Erythroblast (primary cell): Measurements from ENCODE around the gene FAM76A.
A peak's percentile ranks its signal among the peaks of the same experiment; 100 is the strongest.

Source experiments
- DNase-seq, 2 experiments: peaks; one replicate each; lab custom pipeline; 2025; lab: John Stamatoyannopoulos, UW
- GATA1 ChIP-seq: IDR thresholded peaks from 2 replicates; pipeline ENCODE4 v1.6.1; 2011; ENCODE audit warnings: low read depth, mild to moderate bottlenecking, control low read depth, low read length, moderate library complexity
- POLR2A ChIP-seq: IDR thresholded peaks from 2 replicates; pipeline ENCODE4 v1.6.1; 2011; ENCODE audit warnings: mild to moderate bottlenecking, low read length

The FAM76A gene

GRCh38 chr1:27710574-27710973, 15.2 kb upstream of the FAM76A start:
- DNase-seq: no peak
- TF ChIP-seq POLR2A (no peak), GATA1 (no peak)

GRCh38 chr1:27713139-27713725, 12.5 kb upstream of the FAM76A start:
- TF ChIP-seq GATA1 (no peak), POLR2A (no peak)
- no peak for DNase-seq

DNA sequence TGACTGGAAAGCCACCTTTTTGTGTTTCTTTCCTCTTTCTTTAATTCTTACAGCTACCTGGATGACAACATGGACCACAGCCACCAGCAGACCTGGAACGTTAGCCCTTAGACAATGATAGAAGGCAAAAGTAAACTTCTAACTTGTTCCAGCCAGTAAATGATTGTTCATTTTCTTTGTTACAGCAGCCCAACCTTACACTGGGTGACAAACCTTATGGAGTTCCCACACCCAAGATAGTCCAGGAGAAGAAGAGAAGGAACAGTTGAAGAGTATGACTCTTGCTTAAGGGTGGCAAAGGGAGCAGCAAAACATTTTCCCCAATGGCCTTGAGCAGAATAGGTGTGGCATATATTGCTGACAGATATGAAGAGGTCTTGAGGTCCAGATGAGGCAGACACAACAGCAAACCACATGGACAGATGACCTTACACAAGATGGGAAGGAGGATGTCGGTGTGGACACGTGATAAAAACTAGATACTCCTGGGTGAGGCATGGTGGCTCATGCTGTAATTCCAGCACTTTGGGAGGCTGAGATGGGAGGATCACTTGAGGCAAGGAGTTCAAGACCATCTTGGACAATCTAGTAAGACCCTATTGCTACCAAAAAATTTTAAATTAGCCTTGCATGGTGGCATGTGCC, 11.8 kb upstream of the FAM76A start:
- no peak for DNase-seq
- TF ChIP-seq POLR2A (no peak), GATA1 (no peak)

DNA sequence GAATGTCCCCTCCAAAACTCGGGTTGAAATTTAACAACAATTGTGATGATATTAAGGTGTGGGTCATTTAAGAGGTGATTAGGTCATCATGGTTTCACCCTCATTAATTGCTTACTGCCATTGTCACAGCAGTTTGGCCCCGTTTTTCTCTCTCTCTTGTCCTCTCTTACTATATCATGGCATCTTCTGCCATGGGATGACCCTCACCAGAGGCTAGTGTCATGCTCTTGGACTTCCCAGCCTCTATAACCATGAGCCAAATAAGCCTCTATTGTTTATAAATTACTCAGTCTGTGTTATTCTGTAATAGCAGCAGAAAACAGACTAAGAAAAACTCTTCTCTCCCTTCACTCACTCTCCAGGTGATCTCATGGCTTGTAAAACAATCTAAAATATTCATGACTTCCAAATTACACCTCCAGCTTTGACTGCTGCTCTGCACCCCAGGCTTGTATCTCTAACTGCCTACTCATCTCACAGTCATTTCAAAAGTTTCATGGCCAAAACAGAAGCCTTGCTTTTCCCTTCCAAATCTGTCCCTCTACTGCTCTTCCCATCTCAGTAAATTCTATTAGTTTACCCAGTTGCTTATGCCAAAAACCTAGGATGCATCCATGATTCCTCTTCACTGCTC, 9.4 kb upstream of the FAM76A start:
- TF ChIP-seq GATA1 (no peak), POLR2A (no peak)
- DNase-seq: no peak

GRCh38 chr1:27719286-27720251, 6.2 kb upstream of the FAM76A start:
- no peak for DNase-seq
- TF ChIP-seq POLR2A (no peak), GATA1 (no peak)

DNA sequence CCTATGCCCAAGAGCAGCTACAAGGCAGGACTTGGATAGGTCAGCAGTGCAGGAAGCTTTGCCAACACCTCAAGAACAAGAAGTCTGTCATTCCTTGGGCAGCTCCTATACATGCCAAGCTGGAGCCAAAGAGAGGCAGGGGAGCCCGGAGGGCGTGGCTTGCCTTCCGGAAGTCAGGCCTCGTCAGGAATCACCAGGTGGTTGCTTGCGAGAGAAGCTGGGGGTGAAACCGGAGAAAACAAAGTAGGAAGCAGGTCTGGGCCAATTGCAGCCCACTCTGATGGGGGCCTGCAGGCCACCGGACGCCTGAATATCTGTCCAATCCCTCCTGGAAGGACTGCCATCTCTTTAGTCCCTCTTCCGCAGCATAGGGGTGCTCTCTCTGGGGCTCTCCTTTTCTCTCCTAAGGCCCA, 794 bp upstream of the FAM76A start:
- TF ChIP-seq POLR2A: no peak
- TF ChIP-seq GATA1: no peak
- DNase-seq: peak in 1 of 2 experiments; percentile 34

DNA sequence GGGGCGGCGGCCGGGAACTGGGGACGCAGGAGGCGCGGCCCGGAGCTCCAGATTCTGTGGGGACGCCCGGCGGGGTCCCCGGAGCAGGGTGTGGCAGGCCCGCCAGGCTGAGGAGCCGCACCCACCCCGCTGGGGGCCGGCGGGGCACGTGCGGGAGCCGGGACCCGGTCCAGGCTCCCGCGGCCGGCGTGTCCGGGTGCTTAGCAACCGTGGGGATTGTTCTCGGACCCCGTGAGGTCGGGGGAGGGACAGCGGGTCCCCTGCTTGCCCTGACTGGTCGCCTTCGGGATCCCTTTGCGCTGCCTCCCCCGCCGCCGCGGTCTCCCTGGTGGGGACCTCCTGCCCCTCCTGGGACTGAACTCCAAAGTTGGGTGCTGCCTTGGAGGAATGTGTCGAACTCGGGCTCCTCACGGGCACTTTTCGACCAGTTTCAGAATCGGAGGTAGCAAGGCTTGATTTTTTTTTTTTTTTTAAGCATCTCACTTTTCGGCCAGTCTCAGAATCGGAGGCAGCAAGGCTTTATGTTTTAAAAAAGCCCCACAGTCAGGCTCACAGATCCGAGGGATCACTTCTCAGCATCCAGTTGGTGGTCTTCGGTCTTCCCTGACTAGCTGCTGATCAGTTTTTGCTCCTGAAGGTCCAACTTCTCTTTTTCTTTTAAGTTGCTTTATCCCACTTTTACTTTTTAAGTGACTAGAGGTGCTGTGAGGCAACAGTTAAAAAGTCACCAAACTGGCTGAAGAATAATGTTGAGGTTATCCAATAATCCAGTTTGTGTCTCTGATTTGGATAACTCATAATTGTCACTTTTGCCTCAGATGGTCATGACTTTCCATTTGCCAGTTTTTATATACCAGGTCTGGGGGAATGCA, 648 bp downstream of the FAM76A start:
- peak in 1 of 2 experiments; percentile 52 for DNase-seq
- TF ChIP-seq GATA1 (no peak), POLR2A (peak; percentile 45)

GRCh38 chr1:27727126-27727525, 1.4 kb downstream of the FAM76A start:
- peak in 1 of 2 experiments; percentile 41 for DNase-seq
- TF ChIP-seq POLR2A (no peak), GATA1 (no peak)

DNA sequence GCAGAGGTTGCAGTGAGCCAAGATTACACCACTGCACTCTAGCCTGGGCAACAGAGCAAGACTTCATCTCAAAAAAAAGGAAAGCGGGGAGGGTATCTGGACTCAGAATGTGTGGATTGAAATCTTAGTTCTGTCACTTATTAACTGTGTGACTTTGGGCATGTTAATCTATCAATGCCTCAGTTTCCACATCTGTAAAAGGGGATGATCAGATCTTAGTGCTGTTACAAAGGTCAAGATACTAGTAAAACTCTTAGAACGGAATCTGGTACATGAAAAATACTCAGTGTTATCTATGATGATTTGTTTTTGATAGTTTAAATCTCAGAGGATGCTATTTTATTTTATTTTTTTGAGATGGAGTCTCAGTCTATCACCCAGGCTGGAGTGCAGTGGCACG, 10.5 kb downstream of the FAM76A start:
- TF ChIP-seq POLR2A (no peak), GATA1 (no peak)
- DNase-seq: no peak

DNA sequence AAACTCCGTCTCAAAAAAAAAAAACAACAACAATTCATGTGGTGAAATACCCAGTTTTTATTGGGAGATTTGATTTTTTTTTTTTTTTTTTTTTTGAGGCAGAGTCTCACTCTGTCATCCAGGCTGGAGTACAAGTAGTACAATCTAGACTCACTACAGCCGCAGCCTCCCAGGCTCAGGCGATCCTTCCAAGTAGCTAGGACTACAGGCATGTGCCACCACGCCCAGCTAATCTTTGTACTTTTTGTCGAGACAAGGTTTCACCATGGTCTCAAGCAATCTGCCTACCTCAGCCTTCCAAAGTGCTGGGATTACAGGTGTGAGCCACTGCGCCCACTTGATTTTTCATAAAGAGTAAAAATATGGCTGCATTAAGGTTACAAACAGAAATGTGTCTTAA, 15.4 kb downstream of the FAM76A start:
- TF ChIP-seq POLR2A (no peak), GATA1 (no peak)
- no peak for DNase-seq

DNA sequence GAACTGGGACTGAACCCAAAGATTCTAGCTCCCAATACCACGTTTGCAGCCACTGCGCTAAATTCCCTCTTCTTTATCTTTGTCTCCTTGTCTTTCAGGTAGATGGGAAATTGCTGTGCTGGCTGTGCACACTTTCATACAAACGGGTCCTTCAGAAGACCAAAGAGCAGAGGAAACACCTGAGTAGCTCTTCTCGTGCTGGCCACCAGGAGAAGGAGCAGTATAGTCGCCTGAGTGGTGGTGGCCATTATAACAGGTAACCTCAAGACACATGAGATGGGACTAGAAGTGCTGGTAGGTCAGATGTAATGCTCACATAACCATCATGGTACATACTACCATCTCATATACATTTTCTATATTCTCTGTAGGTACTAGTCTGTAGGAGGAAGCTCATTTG, 18.8 kb downstream of the FAM76A start:
- TF ChIP-seq POLR2A: no peak
- DNase-seq: no peak

- TF ChIP-seq POLR2A (no peak), GATA1 (no peak)
- no peak for DNase-seq
Measured at GRCh38 chr1:27745466-27745865, 19.7 kb downstream of the FAM76A start.

DNA sequence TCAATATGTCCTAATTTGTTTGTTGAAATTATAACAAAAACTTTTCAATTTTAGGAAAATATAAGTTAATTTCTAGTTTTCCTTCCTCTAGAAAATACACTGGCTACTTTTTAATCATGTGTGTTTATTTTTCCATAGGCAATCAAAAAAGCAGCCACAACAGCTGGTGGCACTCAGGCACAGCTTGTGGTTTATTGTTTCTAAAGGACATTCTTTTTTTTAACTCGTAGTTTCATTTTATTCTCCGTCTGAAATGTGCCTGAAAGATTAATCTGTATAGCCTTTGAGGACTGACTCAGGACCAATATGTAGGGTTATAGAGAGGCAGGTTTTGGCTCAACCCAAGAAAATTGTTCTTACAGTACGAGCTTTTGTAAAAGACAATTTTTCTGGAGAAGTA, 26.6 kb downstream of the FAM76A start:
- no peak for TF ChIP-seq GATA1
- no peak for TF ChIP-seq POLR2A
- DNase-seq: no peak
